ENCODE results near the gene F3. TPM values are rescaled to one million over a fixed set of nuclear protein-coding genes. Genes with fewer than 3 reads are reported as not detected.
A peak's percentile ranks its signal among the peaks of the same experiment; 100 is the strongest.

Gene F3
- polyA plus RNA-seq, 3 donors, result 0.29 to 3.7 (median 0.77) TPM

DNA sequence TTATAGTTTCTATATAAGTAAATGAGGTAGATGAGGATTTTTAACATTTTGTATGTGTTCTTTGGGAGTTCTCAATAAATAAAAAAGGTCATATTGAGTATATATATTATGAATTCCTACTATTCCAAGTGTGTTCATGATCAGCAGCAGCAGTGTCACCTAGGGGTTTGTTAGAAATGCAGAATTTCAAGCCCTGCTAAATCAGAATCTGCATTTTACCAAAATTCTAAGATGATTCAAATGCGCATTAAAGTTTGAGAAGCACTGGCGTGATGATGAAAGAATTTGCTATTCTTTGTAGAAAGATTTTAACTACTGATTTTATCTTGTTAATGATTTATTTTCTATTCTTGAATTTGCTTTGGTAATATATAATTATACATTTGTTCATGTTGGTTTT, 28.7 kb downstream of the F3 start:
- Mint-ChIP-seq H3K27me3 (ENCODE audit: low read depth in 3 of 3) (no peaks in the 10 kb centered on the region), H3K9me3 (peaks cover 0 to 3% (median 0%) of the 10 kb centered on the region in 7 donors)

DNA sequence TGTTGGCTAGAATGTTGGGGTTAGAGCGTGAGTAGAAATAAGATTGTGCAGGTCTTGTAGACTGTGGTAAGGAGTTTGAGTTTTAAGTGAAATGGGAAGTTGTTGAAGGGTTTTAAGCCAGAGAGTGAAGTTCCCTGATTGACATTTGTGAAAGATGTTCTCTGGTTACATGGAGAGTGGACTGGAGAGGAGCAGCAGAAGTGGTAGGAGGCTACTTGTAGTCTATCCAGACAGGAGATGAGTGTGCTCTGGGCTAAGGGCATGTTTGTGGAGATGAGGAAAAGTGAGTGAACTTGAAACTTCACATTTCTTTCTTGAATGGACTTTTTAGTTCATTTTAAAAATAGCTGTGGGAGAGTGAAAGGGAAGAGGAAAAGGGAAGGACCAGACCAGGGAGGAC, 37.0 kb downstream of the F3 start:
- Histone ChIP-seq H3K27me3 (ENCODE audit: control insufficient read depth in 2 of 2, insufficient read depth in 2 of 2, low read length in 2 of 2) (no peaks in the 10 kb centered on the region), H3K4me2 (replicated peaks; ENCODE audit: extremely low read depth, low read length, poor library complexity, severe bottlenecking) (no peak overlapping the region), H3K4me3 (replicated peaks in 1 of 3; ENCODE audit: low read depth in 2 of 3, low read length in 3 of 3) (no peak overlapping the region), H3K9me3 (replicated peaks in 1 of 2; ENCODE audit: control insufficient read depth in 1 of 2, insufficient read depth in 1 of 2, low read length in 2 of 2) (no peaks in the 10 kb centered on the region), H3K9ac (ENCODE audit: insufficient read depth, low read length, poor library complexity, severe bottlenecking) (no peak overlapping the region), H3K4me1 (ENCODE audit: control insufficient read depth in 1 of 2, insufficient read depth in 2 of 2, low read length in 2 of 2) (peaks cover 5 to 7% of the 10 kb centered on the region in 2 donors), H2AFZ (ENCODE audit: insufficient read depth, low read depth, low read length, poor library complexity, severe bottlenecking) (no peak overlapping the region), H4K20me1 (ENCODE audit: insufficient read depth, low read length) (no peaks in the 10 kb centered on the region), H3K36me3 (replicated peaks in 1 of 2; ENCODE audit: control insufficient read depth in 1 of 2, insufficient read depth in 2 of 2, low read length in 2 of 2) (peaks cover 20 to 51% of the 10 kb centered on the region in 2 donors), H3K27ac (ENCODE audit: low read depth in 1 of 2, low read length in 2 of 2) (no peak overlapping the region), H3K79me2 (ENCODE audit: insufficient read depth, low read length) (no peaks in the 10 kb centered on the region)
- Mint-ChIP-seq H3K27ac (peak overlapping the region in 6 of 7 donors; percentile 4 to 58 (median 25)), H3K36me3 (peaks cover 54 to 63% of the 10 kb centered on the region in 2 donors), H3K27me3 (ENCODE audit: low read depth in 3 of 3) (no peaks in the 10 kb centered on the region), H3K9me3 (peaks cover 0 to 3% (median 0%) of the 10 kb centered on the region in 7 donors), H3K4me3 (no peak overlapping the region), H3K4me1 (peaks cover 8% of the 10 kb centered on the region)
- WGBS (ENCODE audit: insufficient coverage), result 55% methylated on average over 1 of the region's 1 CpG
- TF ChIP-seq, protein P1, sequence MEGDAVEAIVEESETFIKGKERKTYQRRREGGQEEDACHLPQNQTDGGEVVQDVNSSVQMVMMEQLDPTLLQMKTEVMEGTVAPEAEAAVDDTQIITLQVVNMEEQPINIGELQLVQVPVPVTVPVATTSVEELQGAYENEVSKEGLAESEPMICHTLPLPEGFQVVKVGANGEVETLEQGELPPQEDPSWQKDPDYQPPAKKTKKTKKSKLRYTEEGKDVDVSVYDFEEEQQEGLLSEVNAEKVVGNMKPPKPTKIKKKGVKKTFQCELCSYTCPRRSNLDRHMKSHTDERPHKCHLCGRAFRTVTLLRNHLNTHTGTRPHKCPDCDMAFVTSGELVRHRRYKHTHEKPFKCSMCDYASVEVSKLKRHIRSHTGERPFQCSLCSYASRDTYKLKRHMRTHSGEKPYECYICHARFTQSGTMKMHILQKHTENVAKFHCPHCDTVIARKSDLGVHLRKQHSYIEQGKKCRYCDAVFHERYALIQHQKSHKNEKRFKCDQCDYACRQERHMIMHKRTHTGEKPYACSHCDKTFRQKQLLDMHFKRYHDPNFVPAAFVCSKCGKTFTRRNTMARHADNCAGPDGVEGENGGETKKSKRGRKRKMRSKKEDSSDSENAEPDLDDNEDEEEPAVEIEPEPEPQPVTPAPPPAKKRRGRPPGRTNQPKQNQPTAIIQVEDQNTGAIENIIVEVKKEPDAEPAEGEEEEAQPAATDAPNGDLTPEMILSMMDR (IDR thresholded peaks at IDR 0.05), result no peak
- peak in 1 of 3 donors; percentile 11 for DNase-seq
- intact Hi-C loops (cut with micrococcal nuclease), result no loop called here

More for the DNA sequence above, 28.7 kb downstream of the F3 start:
- Mint-ChIP-seq H3K4me3 (no peak overlapping the region), H3K36me3 (peaks cover 31 to 37% of the 10 kb centered on the region in 2 donors), H3K4me1 (no peaks in the 10 kb centered on the region), H3K27ac (no peak overlapping the region)
- H4K20me1 ChIP-seq (ENCODE audit: insufficient read depth, low read length), result no peaks in the 10 kb centered on the region
- no peak overlapping the region for H3K9ac ChIP-seq (ENCODE audit: insufficient read depth, low read length, poor library complexity, severe bottlenecking)
- H3K4me2 ChIP-seq (replicated peaks; ENCODE audit: extremely low read depth, low read length, poor library complexity, severe bottlenecking), result no peak overlapping the region
- H2AFZ ChIP-seq (ENCODE audit: insufficient read depth, low read depth, low read length, poor library complexity, severe bottlenecking), result no peak overlapping the region
- intact Hi-C loops (cut with micrococcal nuclease), result no loop called here
- WGBS (ENCODE audit: insufficient coverage), result no CpG with 5 or more reads among the region's 2 CpGs
- no peak for DNase-seq
- peaks cover 3 to 32% of the 10 kb centered on the region in 2 donors for H3K36me3 ChIP-seq (replicated peaks in 1 of 2; ENCODE audit: control insufficient read depth in 1 of 2, insufficient read depth in 2 of 2, low read length in 2 of 2)
- H3K4me3 ChIP-seq (replicated peaks in 1 of 3; ENCODE audit: low read depth in 2 of 3, low read length in 3 of 3), result no peak overlapping the region
- no peaks in the 10 kb centered on the region for H3K9me3 ChIP-seq (replicated peaks in 1 of 2; ENCODE audit: control insufficient read depth in 1 of 2, insufficient read depth in 1 of 2, low read length in 2 of 2)
- TF ChIP-seq, protein P1 (IDR thresholded peaks at IDR 0.05), result no peak
- H3K4me1 ChIP-seq (ENCODE audit: control insufficient read depth in 1 of 2, insufficient read depth in 2 of 2, low read length in 2 of 2), result no peaks in the 10 kb centered on the region
- no peaks in the 10 kb centered on the region for H3K27me3 ChIP-seq (ENCODE audit: control insufficient read depth in 2 of 2, insufficient read depth in 2 of 2, low read length in 2 of 2)
- H3K79me2 ChIP-seq (ENCODE audit: insufficient read depth, low read length), result no peaks in the 10 kb centered on the region
- no peak overlapping the region for H3K27ac ChIP-seq (ENCODE audit: low read depth in 1 of 2, low read length in 2 of 2)
